Posterior vena cava (tissue), 2 donors: ENCODE data around the gene PHTF1. TPM values are rescaled to one million over a fixed set of nuclear protein-coding genes. Genes with fewer than 3 reads are reported as not detected.

Experiments used
- DNase-seq: peaks from one replicate; pipeline ENCODE4 v3.0.0-alpha.2; 2020; ENCODE audit warnings: low spot score
- intact Hi-C, 2 donors: fragments of 100-400 bp; cut with DNase I; formaldehyde crosslinking; loops; one replicate each; pipeline versions ENCODE4 v1.14.1 to v1.14.2; 2022 to 2023
- total RNA-seq, 2 donors: library from RNA; stranded (reverse); fragmentation: NEBNext Ultra II Directional; extraction: Animal tissue kit (Norgen Biotek cat#: 25700); gene quantifications; one replicate each; pipeline ENCODE4 v1.2.1, GENCODE V29; 2021
- donor health status: DM: yes; HTN: yes; CAD: no.
- donor health status: DM: yes; HTN: yes; CAD: no.

Gene PHTF1
- total RNA-seq, 2 donors from 2014 or later, result 12.0 to 13.2 TPM

GRCh38 chr1:113647164-113647563, 112.1 kb downstream of the PHTF1 start:
- no peak for DNase-seq
- intact Hi-C loops, result no loop called here

Other genes starting within 250 kb of the PHTF1 start
- 10 to 100 TPM; 14.4 to 16.2 TPM for gene RSBN1, start 53.0 kb upstream of the PHTF1 start, total RNA-seq
- 1 to 10 TPM; 3.9 to 4.6 TPM for gene PTPN22, start 112.2 kb upstream of the PHTF1 start, total RNA-seq
- under 1 TPM; 0.32 to 0.57 TPM for gene BCL2L15, start 128.1 kb upstream of the PHTF1 start, total RNA-seq
- 10 to 100 TPM in 1 of 2 donors, 1 to 10 TPM in 1; 8.3 to 20.0 TPM for gene AP4B1, start 145.3 kb upstream of the PHTF1 start, total RNA-seq
- gene DCLRE1B, start 145.8 kb upstream of the PHTF1 start, total RNA-seq, result 1 to 10 TPM; 5.3 to 5.5 TPM
- 10 to 100 TPM; 68.9 to 78.9 TPM for gene HIPK1, start 169.8 kb upstream of the PHTF1 start, total RNA-seq
- 100 to 1,000 TPM in 1 of 2 donors, 10 to 100 TPM in 1; 43.6 to 109 TPM for gene OLFML3, start 220.0 kb upstream of the PHTF1 start, total RNA-seq